ENCODE measurements around the gene CC2D2B.

DNA sequence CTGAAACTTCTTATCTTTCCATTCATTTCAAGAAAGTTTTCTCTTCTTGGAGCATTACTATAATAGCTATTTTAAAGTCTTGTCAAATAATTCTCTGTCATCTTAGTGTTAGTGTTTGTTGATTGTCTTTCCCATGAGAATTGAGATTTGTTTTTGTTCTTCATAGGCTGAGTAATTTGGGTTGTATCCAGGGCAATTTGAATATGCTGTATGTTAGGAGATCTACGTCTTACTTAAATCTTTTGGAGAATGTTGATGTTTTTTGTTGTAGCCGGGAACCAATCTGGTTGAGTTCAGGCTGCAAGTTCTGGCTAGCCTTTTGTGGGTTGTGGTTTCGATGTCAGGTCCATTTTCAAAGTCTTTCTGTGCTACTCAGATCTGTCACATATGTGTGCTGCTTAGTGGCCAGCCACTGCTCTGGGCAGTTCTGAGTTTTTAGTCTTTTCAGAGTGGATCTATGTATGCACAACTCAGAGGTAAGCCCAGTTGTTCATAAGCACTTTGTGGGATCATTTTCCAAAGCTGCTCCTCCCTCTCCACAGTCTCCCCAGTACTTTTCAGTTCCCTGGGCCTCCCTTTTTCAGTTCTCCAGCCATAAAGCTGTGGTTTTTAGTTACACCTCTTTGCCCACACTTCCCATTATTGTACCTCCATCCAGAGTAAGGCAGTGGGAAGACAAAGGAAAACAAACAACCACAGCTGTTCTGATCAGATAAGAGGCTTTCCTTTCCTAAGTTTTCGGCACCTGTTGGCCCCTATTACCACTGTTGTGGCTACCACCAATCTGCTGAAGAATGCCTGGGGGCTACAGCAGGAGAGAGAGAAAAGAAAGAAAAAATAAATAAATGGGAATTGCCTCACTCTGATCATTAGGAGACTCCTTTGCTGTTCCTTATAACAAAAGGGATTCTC is 131.0 kb downstream of the CC2D2B start:
- no peak for TF ChIP-seq REST (IDR thresholded peaks at IDR 0.05; ENCODE audit: insufficient read depth in 1 of 2, low read depth in 2 of 2, low read length in 1 of 2)
- TF ChIP-seq, protein P1, sequence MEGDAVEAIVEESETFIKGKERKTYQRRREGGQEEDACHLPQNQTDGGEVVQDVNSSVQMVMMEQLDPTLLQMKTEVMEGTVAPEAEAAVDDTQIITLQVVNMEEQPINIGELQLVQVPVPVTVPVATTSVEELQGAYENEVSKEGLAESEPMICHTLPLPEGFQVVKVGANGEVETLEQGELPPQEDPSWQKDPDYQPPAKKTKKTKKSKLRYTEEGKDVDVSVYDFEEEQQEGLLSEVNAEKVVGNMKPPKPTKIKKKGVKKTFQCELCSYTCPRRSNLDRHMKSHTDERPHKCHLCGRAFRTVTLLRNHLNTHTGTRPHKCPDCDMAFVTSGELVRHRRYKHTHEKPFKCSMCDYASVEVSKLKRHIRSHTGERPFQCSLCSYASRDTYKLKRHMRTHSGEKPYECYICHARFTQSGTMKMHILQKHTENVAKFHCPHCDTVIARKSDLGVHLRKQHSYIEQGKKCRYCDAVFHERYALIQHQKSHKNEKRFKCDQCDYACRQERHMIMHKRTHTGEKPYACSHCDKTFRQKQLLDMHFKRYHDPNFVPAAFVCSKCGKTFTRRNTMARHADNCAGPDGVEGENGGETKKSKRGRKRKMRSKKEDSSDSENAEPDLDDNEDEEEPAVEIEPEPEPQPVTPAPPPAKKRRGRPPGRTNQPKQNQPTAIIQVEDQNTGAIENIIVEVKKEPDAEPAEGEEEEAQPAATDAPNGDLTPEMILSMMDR (IDR thresholded peaks at IDR 0.05), result no peak
- no peak for TF ChIP-seq TCF7L2 (IDR thresholded peaks at IDR 0.05; ENCODE audit: low read depth, low read length)
- TF ChIP-seq SIN3A (IDR thresholded peaks at IDR 0.05; ENCODE audit: borderline replicate concordance, insufficient read depth, low read depth, low read length), result no peak

Data from Panc1 (cell line).